Measurements from ENCODE around the gene ASB13.

GRCh38 chr10:5614155-5614721 lies 52.2 kb downstream of the ASB13 start:
- TF ChIP-seq POLR2AphosphoS5 (IDR thresholded peaks at IDR 0.05; ENCODE audit: low read length) = no peak
- no peak for TF ChIP-seq CTCF (IDR thresholded peaks at IDR 0.05 in 2 of 3, conservative IDR thresholded peaks at IDR 0.05 in 1 of 3; ENCODE audit: control insufficient read depth in 2 of 3, extremely low read depth in 1 of 3, insufficient read depth in 1 of 3, low read depth in 3 of 3, low read length in 3 of 3)
- no peak for TF ChIP-seq POLR2A (IDR thresholded peaks at IDR 0.05; ENCODE audit: low read depth, low read length)
- no peak for TF ChIP-seq GABPA (IDR thresholded peaks at IDR 0.05; ENCODE audit: low read depth)
- no peak for TF ChIP-seq NR2C2 (IDR thresholded peaks at IDR 0.05; ENCODE audit: borderline replicate concordance, control insufficient read depth, insufficient read length, low read depth)
